ENCODE data around the gene ZNF592.
"Not testable (repeated sequence)": the region's sequence is repeated elsewhere in the genome, so short reads cannot be mapped to it uniquely, and the experiment has no call there.

Gene ZNF592, protein sequence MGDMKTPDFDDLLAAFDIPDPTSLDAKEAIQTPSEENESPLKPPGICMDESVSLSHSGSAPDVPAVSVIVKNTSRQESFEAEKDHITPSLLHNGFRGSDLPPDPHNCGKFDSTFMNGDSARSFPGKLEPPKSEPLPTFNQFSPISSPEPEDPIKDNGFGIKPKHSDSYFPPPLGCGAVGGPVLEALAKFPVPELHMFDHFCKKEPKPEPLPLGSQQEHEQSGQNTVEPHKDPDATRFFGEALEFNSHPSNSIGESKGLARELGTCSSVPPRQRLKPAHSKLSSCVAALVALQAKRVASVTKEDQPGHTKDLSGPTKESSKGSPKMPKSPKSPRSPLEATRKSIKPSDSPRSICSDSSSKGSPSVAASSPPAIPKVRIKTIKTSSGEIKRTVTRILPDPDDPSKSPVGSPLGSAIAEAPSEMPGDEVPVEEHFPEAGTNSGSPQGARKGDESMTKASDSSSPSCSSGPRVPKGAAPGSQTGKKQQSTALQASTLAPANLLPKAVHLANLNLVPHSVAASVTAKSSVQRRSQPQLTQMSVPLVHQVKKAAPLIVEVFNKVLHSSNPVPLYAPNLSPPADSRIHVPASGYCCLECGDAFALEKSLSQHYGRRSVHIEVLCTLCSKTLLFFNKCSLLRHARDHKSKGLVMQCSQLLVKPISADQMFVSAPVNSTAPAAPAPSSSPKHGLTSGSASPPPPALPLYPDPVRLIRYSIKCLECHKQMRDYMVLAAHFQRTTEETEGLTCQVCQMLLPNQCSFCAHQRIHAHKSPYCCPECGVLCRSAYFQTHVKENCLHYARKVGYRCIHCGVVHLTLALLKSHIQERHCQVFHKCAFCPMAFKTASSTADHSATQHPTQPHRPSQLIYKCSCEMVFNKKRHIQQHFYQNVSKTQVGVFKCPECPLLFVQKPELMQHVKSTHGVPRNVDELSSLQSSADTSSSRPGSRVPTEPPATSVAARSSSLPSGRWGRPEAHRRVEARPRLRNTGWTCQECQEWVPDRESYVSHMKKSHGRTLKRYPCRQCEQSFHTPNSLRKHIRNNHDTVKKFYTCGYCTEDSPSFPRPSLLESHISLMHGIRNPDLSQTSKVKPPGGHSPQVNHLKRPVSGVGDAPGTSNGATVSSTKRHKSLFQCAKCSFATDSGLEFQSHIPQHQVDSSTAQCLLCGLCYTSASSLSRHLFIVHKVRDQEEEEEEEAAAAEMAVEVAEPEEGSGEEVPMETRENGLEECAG (N-terminal part only)

DNA sequence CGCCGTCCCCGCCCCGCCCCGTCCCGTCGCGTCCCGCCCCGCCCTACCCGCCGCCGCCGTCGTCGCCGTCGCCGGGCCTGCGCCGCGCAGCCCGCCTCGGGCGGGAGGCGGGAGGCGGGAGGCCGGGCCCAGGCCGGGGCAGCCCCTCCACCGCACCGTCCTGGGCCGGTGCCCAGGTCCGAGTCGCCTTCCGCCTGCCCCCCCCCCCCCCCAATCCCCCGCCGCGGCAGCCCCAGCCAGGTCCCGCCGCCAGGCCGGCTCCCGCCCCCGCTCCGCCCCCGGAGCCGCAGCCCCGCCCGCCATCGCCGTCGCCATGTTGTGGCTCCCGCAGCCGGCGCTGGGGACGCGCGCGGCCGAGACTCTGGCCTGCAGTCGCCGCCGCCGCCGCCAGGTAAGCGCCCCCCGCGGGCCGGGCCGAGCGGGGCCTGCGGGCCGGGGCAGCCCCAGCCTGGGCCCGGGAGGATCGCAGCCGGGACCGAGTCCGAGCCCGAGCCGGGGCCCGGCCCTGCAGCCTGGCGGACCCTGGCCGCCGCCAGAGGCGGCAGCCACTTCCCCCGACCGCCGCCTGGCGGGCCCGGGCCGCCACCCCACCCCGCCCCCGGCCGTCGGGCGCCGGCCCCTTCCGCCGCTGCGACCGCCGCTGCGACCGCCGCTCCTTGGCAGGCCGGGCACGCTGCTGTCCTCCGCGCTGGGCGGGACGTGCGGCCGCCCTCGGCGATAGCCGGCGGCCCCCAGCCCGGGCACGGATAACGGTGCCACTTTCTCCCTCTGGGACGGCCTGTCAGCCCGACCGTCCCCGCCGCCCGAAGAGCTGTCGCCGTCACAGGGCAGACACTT, at the start of gene ZNF592:
Gene ZNF592, plus strand, starts transcription at position 319 of the 837 bp plus-strand sequence. CDS start 34,084 bp downstream, outside the sequence.
- peak; percentile 70 for DNase-seq (ENCODE audit: low spot score)

DNA sequence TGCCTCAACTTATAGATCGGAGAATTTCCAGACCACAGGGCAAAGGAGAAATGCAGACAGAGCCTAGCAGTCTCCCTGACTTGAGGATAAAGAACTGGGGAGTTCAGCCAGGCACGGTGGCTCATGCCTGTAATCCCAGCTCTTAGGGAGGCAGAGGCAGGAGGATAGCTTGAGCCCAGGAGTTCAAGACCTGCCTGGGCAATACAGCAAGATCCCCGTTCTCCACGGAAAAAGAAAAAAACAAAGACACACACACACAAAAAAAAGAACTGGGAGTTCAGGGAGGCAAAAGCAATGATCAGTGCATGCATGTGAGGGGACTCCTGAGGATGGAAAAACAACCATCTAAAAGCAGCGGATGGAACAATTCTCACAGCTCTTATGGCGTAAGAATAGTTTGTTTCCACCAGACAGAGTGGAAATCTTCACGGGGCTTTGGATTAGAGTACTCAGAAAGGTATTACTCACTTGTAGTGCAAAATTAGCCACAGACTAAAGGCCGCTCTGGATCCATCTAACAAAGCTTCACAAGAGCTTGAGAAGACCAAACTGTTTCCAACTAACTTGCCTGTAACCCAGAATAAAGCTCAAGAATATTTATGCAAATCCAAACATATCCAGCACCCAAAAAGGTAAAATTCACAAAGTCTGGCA, 48.7 kb upstream of the ZNF592 start:
- DNase-seq (ENCODE audit: low spot score) = no peak

- no peak for DNase-seq (ENCODE audit: low spot score)
These were observed 45.4 kb upstream of the ZNF592 start for GRCh38 chr15:84702961-84703482.

- DNase-seq (ENCODE audit: low spot score) = no peak
These were observed 44.6 kb upstream of the ZNF592 start for GRCh38 chr15:84703808-84704207.

DNA sequence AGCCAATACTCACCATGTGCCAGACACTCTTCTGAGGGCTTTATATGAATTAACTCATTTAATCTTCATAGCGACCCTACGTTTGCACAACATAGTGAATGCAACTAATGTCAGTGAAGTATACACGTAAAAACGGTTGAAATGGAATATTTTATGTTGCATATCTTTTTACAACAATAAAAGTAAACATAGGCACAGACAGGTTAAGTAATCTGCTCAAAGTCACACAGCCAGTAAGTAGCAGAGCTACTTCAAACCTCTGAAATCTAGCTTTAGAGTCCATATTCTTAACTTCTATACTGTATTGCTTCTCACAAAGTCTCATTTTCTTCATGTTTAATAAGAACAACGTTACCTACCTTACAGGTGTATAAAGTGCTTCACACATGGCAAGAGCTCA, 34.0 kb upstream of the ZNF592 start:
- no peak for DNase-seq (ENCODE audit: low spot score)

GRCh38 chr15:84714821-84715220, 33.6 kb upstream of the ZNF592 start:
- DNase-seq (ENCODE audit: low spot score) = no peak

DNA sequence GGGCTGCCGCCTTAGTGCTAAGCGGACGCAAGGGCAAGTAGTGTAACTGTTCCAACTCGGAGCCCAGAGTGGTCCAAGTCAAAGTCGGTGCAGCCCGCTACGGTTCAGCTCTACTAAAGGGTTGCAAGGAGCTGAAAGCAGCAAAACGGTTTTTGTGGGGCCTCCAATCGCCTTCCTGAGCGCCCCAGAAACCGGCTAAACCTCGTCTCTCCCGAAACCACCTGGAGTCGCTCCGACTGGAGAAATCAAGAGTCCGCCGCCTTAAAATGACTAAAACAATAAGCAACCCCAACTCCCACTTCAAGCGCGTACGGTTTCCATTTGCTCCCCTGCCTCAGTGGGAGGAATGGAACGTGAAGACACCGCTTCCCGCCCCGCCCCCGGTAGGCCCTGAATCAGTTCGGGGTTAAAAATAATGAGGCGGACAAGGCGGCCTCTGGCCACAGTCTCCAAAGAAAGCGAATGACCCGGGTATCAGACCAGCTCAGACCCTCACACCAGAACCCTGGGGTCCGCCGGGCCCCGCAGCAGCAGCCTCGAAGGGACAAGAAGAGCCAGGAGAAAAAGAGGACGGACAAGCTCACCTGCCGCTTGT, 32.9 kb upstream of the ZNF592 start:
- peak; percentile 54 for DNase-seq (ENCODE audit: low spot score)

DNA sequence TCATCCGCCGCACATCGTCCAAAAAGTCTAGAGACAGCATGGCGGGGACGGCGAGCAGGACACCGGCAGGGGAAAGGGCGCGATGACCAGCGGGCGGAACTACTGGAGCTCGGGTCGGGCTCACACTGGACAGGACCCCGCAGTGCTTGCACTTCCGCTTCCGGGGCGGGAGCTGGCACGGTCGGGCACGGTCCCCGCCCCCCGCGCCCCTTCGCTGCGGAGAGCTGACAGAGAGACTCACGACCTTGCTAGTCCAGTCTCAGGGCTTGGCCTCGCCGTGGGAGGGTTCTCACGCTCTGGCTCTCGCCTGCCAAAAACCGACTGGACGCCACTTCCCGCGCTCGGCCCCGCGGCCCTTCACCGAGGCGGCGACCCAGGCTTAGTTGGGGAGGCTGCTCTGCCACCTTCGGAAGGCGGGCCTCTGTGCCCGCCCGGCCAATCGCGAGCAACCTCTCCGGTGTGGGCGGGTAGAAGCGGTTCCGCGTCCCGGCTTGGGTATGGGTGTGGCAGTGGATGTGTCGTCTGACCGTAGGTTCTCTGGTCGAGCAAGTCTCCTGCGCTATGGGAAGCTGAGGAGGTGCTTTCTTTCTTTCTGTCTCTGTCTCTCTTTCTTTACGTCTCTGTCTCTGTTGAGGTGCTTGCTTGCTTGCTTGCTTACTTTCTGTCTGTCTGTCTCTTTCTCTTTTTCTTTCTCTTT, 32.2 kb upstream of the ZNF592 start, which contains the start of gene SEC11A:
Gene SEC11A, minus strand, starts transcription at position 104 of the 697 bp plus-strand sequence. Its CDS starts 64 bp downstream, at position 40.
- DNase-seq (ENCODE audit: low spot score) = peak; percentile 95

- DNase-seq (ENCODE audit: low spot score) = no peak
These were observed 27.0 kb upstream of the ZNF592 start for GRCh38 chr15:84721371-84721770.

DNA sequence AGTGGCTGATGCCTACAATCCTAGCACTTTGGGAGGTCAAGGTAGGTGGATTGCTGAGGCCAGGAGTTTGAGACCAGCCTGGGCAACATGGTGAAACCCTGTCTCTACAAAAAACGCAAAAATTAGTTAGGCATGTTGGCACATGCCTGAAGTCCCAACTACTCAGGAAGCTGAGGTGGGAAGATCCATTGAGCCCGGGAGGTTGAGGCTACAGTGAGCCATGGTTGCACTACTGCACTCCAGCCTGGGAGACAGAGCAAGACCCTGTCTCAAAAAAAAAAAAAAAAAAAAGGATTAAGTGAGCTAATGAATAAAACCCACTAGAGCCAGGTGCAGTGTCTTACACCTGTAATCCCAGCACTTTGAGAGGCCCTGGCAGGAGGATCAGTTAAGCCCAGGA, 25.8 kb upstream of the ZNF592 start:
- DNase-seq (ENCODE audit: low spot score) = no peak

DNA sequence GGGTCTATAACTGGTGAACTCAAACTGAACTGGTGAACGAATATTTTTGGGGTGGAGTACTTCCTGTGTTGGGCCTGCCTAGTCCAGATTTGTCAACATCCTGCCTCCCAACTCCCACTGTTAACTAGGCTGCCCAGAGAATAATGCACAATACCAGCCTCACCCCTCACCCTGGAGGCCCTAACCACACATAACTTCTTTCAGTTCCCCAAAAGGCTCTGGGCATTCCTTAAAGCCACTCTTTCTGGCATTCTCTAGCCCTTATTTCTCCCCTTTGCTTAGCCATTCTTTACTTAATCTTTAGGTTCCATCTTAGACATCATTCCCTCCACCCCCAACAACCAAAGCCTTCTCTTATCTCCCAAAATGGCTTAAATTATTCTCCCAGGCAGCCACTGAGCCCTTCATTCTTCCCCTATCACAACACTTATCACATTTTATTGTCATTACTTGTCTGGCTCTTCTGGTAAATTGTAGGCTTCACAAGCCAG, 23.3 kb upstream of the ZNF592 start:
- DNase-seq (ENCODE audit: low spot score) = no peak

DNA sequence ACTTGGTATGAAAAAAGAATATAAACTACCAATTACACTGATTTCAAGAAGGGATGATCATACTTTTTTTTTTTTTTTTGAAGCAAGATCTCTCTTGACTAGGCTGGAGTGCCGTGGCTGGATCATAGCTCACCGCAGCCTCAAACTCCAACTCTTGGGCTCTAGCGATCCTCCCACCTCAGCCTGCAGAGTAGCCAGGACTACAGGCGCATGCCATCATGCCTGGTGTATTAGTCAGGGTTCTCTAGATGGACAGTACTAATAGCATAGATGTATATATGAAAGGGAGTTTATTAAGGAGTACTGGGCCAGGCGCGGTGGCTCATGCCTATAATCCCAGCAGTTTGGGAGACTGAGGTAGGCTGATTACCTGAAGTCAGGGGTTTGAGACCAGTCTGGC, 21.0 kb upstream of the ZNF592 start:
- DNase-seq (ENCODE audit: low spot score) = no peak

DNA sequence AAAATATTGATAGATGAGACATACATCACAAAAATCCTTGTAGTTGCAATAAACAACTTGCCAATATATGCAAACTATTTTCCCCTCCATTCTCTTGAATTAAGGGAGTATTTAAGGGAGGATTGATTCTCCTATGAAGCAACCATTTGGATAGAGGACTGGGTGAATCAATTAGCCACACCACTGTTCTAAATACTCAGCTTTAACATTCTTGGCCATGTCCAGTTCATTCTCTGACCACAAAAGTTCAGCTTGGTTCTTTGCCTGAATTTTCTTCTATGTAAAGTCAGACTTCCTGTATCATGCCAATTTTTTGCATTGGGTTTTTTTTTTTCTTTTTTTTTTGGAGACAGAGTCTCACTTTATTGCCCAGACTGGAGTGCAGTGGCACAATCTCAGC, 16.6 kb upstream of the ZNF592 start:
- no peak for DNase-seq (ENCODE audit: low spot score)

DNA sequence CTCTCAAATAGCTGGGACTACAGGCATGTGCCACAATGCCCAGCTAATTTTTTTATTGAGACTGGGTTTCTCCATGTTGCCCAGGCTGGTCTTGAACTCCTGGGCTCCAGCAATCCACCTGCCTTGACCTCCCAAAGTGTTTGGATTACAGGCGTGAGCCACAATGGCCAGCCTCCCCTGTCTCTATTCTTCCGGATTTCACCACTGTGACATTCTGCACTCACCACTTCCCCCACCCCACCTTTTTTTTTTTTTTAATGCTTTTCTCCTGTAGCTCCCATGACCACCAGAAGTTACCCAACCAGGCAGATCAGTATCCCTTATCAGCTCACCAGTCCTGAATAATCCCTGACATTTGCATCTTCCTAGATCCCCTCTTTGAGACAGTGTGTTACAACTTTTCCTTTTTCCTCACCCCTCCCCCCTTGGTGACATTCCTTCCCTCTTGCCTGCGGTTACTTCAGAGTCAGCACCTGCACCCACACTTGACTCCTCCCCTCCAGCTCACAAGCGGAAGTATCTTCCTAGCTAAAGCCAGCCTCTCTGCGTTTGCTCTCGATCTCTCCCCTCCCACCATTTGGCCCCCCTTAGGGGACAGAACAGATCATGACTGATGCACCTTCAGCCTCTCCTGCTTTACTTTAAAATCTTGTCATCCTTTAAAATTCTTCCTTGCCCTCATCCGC, 13.5 kb upstream of the ZNF592 start:
- no peak for DNase-seq (ENCODE audit: low spot score)

DNA sequence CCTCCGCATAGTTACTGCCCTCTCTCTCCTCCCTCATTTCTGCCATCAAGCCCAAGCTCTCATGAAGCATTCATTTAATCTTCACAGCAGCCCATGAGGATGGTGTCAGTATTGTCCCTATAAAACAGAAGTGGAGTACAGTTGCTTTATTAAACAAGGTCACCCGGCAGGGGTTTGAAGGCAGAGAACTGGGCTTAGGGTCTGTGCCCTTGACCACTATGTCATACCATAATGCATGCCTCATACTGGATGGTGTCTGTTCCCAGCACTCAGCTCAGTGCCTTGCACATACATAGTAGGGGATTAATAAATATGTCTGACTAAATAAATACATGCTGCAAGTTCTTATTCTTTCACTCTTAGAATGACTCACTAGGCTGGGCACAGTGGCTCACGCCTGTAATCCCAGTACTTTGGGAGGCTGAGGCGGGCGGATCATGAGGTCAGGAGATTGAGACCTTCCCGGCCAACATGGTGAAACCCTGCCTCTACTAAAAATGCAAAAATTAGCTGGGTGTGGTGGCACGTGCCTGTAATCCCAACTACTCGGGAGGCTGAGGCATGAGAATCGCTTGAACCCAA, 12.8 kb upstream of the ZNF592 start:
- not testable (repeated sequence) for DNase-seq (ENCODE audit: low spot score)

GRCh38 chr15:84736375-84736774, 12.0 kb upstream of the ZNF592 start:
- DNase-seq (ENCODE audit: low spot score) = no peak

GRCh38 chr15:84737005-84737404, 11.4 kb upstream of the ZNF592 start:
- DNase-seq (ENCODE audit: low spot score) = no peak

DNA sequence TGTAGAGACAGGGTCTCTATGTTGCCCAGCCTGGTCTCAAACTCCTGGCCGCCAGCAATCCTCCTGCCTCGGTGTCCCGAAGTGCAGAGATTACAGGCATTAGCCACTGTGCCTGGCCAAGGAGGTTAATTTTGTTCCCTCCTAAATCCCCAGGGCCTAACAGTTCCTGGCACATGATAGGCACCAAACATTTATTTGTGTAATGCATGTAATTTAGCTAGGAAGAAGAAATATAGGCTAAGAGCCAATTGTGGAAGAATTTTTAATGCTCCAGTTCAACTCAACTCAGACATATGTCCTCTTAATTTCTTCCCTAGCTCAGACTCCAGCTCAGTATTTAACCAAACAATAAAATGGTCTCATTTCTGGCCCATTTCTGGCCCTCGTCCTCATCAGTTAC, 7.7 kb upstream of the ZNF592 start:
- DNase-seq (ENCODE audit: low spot score) = no peak

Measured in RKO (cell line).